Neural cell (in vitro differentiated cells): ENCODE measurements around the gene NGEF.

Source experiments
- CTCF ChIP-seq: fragments of 450-650 bp; IDR thresholded peaks from 2 replicates; pipeline ENCODE4 v1.5.1; 2014; ENCODE audit warnings: antibody characterized with exemption, mild to moderate bottlenecking, moderate library complexity; ENCODE audit not compliant: poor library complexity, severe bottlenecking
- EP300 ChIP-seq: fragments of 450-650 bp; conservative IDR thresholded peaks from 2 replicates; pipeline ENCODE4 v1.6.1; 2014; ENCODE audit warnings: antibody characterized with exemption, mild to moderate bottlenecking, moderate library complexity; ENCODE audit not compliant: poor library complexity, severe bottlenecking
- EZH2 ChIP-seq: fragments of 200-600, 300-800 bp; shearing (Covaris generic), sonication (generic); IDR thresholded peaks from 2 replicates; pipeline ENCODE4 v1.6.1; 2014; ENCODE audit warnings: antibody characterized with exemption, low read length, borderline replicate concordance, mild to moderate bottlenecking; ENCODE audit not compliant: insufficient read depth, poor library complexity, severe bottlenecking
- MXI1 ChIP-seq: fragments of 450-650 bp; conservative IDR thresholded peaks from 2 replicates; pipeline ENCODE4 v1.6.1; 2014; ENCODE audit warnings: antibody characterized with exemption, mild to moderate bottlenecking; ENCODE audit not compliant: poor library complexity, severe bottlenecking
- POLR2AphosphoS5 ChIP-seq: IDR thresholded peaks from 2 replicates; pipeline ENCODE4 v1.6.1; 2012
- RAD21 ChIP-seq: fragments of 450-650 bp; conservative IDR thresholded peaks from 2 replicates; pipeline ENCODE4 v1.6.1; 2014; ENCODE audit warnings: antibody characterized with exemption, mild to moderate bottlenecking, moderate library complexity
- REST ChIP-seq: IDR thresholded peaks from 2 replicates; pipeline ENCODE4 v1.6.1; 2012; ENCODE audit warnings: borderline replicate concordance
- SMC3 ChIP-seq: fragments of 450-650 bp; conservative IDR thresholded peaks from 2 replicates; pipeline ENCODE4 v1.6.1; 2014; ENCODE audit warnings: antibody characterized with exemption, mild to moderate bottlenecking, moderate library complexity; ENCODE audit not compliant: poor library complexity
- TAF1 ChIP-seq: IDR thresholded peaks from 2 replicates; pipeline ENCODE4 v1.6.1; 2012; ENCODE audit warnings: low read depth

GRCh38 chr2:233047206-233047605 lies 34.1 kb upstream of the NGEF start:
- TF ChIP-seq CTCF = no peak
- TF ChIP-seq TAF1 = no peak
- TF ChIP-seq RAD21 = no peak
- no peak for TF ChIP-seq POLR2AphosphoS5
- no peak for TF ChIP-seq MXI1
- TF ChIP-seq EZH2 = no peak
- no peak for TF ChIP-seq SMC3
- no peak for TF ChIP-seq REST
- no peak for TF ChIP-seq EP300
